IMR-90 (cell line): Measurements from ENCODE around the gene PPP1R9B. TPM values are rescaled to one million over a fixed set of nuclear protein-coding genes. Genes with fewer than 3 reads are reported as not detected.

ENCODE experiments used
- ATAC-seq: fragments of 200-7000 bp; cut with Tn5 transposase; 2 replicates; pipeline ENCODE4 v1.9.1; 2020; ENCODE audit warnings: low read depth, mild to moderate bottlenecking, moderate library complexity
- BruUV-seq: library from RNA; stranded (reverse); fragments of 400-500 nt; replicated peaks from 2 replicates; lab custom pipeline; 2021; lab: Mats Ljungman, UMichigan
- CTCF ChIA-PET: fragments of 300-600 bp; formaldehyde crosslinking; extraction: SDS; loops from one replicate; lab custom pipeline; 2021; ENCODE audit warnings: antibody characterized with exemption; lab: Yijun Ruan, JAX
- POLR2A ChIA-PET: fragments of 300-600 bp; sonication (Branson Sonifier 250); formaldehyde crosslinking; loops from one replicate; lab custom pipeline; 2022; ENCODE audit warnings: antibody characterized with exemption; ENCODE audit not compliant: unreplicated experiment; lab: Charles Lee
- DNase-seq: peaks from one replicate; pipeline ENCODE4 v3.0.0; 2013
- H2AFZ ChIP-seq: replicated peaks from 2 replicates; pipeline ENCODE3; 2013; ENCODE audit warnings: low read length, mild to moderate bottlenecking; ENCODE audit not compliant: poor library complexity
- H2AK5ac ChIP-seq: 2 replicates; pipeline ENCODE4 v1.6.1; 2013; ENCODE audit warnings: low read depth, low read length, inconsistent platforms
- H2AK9ac ChIP-seq: replicated peaks from 2 replicates; pipeline ENCODE3; 2013; ENCODE audit warnings: mild to moderate bottlenecking, low read depth, low read length, moderate library complexity; ENCODE audit not compliant: poor library complexity
- H2BK120ac ChIP-seq: 2 replicates; pipeline ENCODE4 v1.6.1; 2013; ENCODE audit warnings: low read depth, low read length, inconsistent platforms
- H2BK15ac ChIP-seq: 3 replicates; pipeline ENCODE4 v1.6.1; 2013; ENCODE audit warnings: low read depth, low read length, inconsistent platforms
- H2BK20ac ChIP-seq: 2 replicates; pipeline ENCODE4 v1.6.1; 2013; ENCODE audit warnings: low read depth, mild to moderate bottlenecking, inconsistent platforms, low read length, moderate library complexity
- H2BK5ac ChIP-seq: 2 replicates; pipeline ENCODE4 v1.6.1; 2013; ENCODE audit warnings: mild to moderate bottlenecking, low read depth, low read length, inconsistent platforms; ENCODE audit not compliant: poor library complexity, severe bottlenecking
- H3K14ac ChIP-seq: replicated peaks from 2 replicates; pipeline ENCODE4 v1.6.1; 2013; ENCODE audit warnings: low read depth, low read length, inconsistent platforms
- H3K18ac ChIP-seq: 2 replicates; pipeline ENCODE4 v1.6.1; 2013; ENCODE audit warnings: low read depth, low read length, control low read depth
- H3K23ac ChIP-seq: 2 replicates; pipeline ENCODE4 v1.6.1; 2013; ENCODE audit warnings: low read depth, low read length, inconsistent platforms
- H3K27ac ChIP-seq: 2 replicates; pipeline ENCODE4 v1.5.1; 2013; ENCODE audit warnings: mild to moderate bottlenecking, control low read depth, low read length; ENCODE audit not compliant: insufficient read depth
- H3K27me3 ChIP-seq: 2 replicates; pipeline ENCODE4 v1.6.1; 2013; ENCODE audit warnings: low read length; ENCODE audit not compliant: control insufficient read depth, insufficient read depth
- H3K36me3 ChIP-seq: 2 replicates; pipeline ENCODE4 v1.6.1; 2013; ENCODE audit warnings: low read length, mixed read lengths; ENCODE audit not compliant: control insufficient read depth, insufficient read depth
- H3K4ac ChIP-seq: 2 replicates; pipeline ENCODE4 v1.6.1; 2013; ENCODE audit warnings: low read depth, low read length, inconsistent platforms
- H3K4me1 ChIP-seq: 2 replicates; pipeline ENCODE4 v1.6.1; 2013; ENCODE audit warnings: low read length, mixed read lengths; ENCODE audit not compliant: control insufficient read depth, insufficient read depth
- H3K4me2 ChIP-seq: 2 replicates; pipeline ENCODE4 v1.6.1; 2013; ENCODE audit warnings: low read depth, mild to moderate bottlenecking, control low read depth, low read length, moderate library complexity
- H3K4me3 ChIP-seq: 2 replicates; pipeline ENCODE4 v1.5.1; 2013; ENCODE audit warnings: low read depth, mild to moderate bottlenecking, control low read depth, low read length, moderate library complexity; ENCODE audit not compliant: insufficient read depth
- H3K56ac ChIP-seq: 2 replicates; pipeline ENCODE4 v1.6.1; 2013; ENCODE audit warnings: low read length, inconsistent platforms; ENCODE audit not compliant: insufficient read depth; ENCODE audit errors: extremely low read depth
- H3K79me1 ChIP-seq, 2 experiments: 2 replicates each; pipeline ENCODE4 v1.6.1; 2013; ENCODE audit warnings: low read length in 2 of 2, inconsistent platforms in 1 of 2, low read depth in 1 of 2
- H3K9ac ChIP-seq: 2 replicates; pipeline ENCODE4 v1.6.1; 2013; ENCODE audit warnings: low read depth, low read length, control low read depth
- H3K9me1 ChIP-seq: 2 replicates; pipeline ENCODE4 v1.6.1; 2013; ENCODE audit warnings: low read length, inconsistent platforms; ENCODE audit not compliant: insufficient read depth
- H3K9me3 ChIP-seq: 2 replicates; pipeline ENCODE4 v1.6.1; 2013; ENCODE audit warnings: low read length; ENCODE audit not compliant: control insufficient read depth, insufficient read depth
- H4K20me1 ChIP-seq: 2 replicates; pipeline ENCODE4 v1.6.1; 2013; ENCODE audit warnings: low read length, inconsistent platforms; ENCODE audit not compliant: insufficient read depth
- H4K5ac ChIP-seq: 2 replicates; pipeline ENCODE4 v1.6.1; 2013; ENCODE audit warnings: mild to moderate bottlenecking, low read depth, low read length, control low read depth
- H4K8ac ChIP-seq, 2 experiments: 2 replicates each; pipeline ENCODE4 v1.6.1; 2013; ENCODE audit warnings: low read depth in 2 of 2, low read length in 2 of 2, control low read depth in 1 of 2, inconsistent platforms in 1 of 2
- H4K91ac ChIP-seq: 2 replicates; pipeline ENCODE4 v1.6.1; 2013; ENCODE audit warnings: low read depth, low read length, inconsistent platforms; ENCODE audit not compliant: insufficient read depth
- CTCF ChIP-seq: conservative IDR thresholded peaks from 2 replicates; pipeline ENCODE4 v1.5.1; 2012; ENCODE audit warnings: mild to moderate bottlenecking, low read depth, low read length, improper control_type of control experiment
- FOS ChIP-seq: fragments of 150-350 bp; IDR thresholded peaks from 2 replicates; pipeline ENCODE4 v1.6.1; 2016; ENCODE audit warnings: low read depth, low read length
- WGBS, 2 experiments: methylation state at CpG; one replicate each; pipeline versions ENCODE4 v1.1.5 to v1.1.7; 2013; ENCODE audit warnings: missing lambda C conversion rate in 2 of 2; ENCODE audit not compliant: insufficient read length in 1 of 2; ENCODE audit errors: extremely low coverage in 2 of 2; 5-methylcytosine and 5-hydroxymethylcytosine counted together
- dilution Hi-C: fragments of 300-500 bp; cut with HindIII; formaldehyde crosslinking; loops from one replicate; pipeline ENCODE4 v1.14.3; 2018; ENCODE audit warnings: low sequenced_read_pairs; ENCODE audit not compliant: unreplicated experiment
- in situ Hi-C: fragments of 300-500 bp; cut with MboI; formaldehyde crosslinking; loops from 3 replicates; pipeline ENCODE4 v1.14.3; 2019; ENCODE audit warnings: low sequenced_read_pairs, inconsistent platforms, mixed read lengths
- intact Hi-C: fragments of 100-400 bp; cut with micrococcal nuclease; formaldehyde crosslinking; loops from 2 replicates; pipeline ENCODE4 v1.10.0; 2022
- polyA plus RNA-seq, 3 experiments: library from polyadenylated mRNA; depleted of rRNA; stranded (reverse); fragments of >200 nt; gene quantifications; 2 replicates each; pipeline ENCODE4 v1.2.3, GENCODE V29; 2012; ENCODE audit warnings: low replicate concordance in 1 of 3
- total RNA-seq: library from RNA; depleted of rRNA; stranded (reverse); fragments of >200 nt; gene quantifications from 2 replicates; pipeline ENCODE4 v1.2.3, GENCODE V29; 2012

PPP1R9B gene
- total and polyA plus RNA-seq, 2 of the 4 experiments (the other 2 are of a cell fraction): 23.0 to 28.0 TPM

DNA sequence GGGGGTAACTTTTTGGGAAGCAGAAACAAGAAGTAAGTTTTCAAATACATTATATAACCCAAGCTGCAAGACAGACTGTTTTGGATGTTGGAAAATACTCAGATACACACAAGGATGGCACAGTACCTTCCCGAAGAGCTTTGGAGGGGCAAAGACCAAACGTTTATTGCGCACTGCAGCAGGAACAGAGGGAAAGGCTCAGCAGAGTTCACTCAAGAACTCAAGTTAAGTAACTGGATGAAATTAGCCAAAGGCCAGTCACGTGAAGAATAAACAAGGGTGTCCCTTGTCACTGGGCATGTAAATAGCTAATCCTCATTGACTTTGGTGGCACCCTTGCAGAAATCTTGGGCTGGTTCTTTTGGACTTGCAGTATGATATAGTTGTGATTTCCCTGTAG lies 52.6 kb downstream of the PPP1R9B start:
- POLR2A ChIA-PET: no interaction called here
- Histone ChIP-seq H4K20me1 (peaks cover 7% of the 10 kb centered on the region), H3K4ac (no peak overlapping the region), H3K9me3 (no peaks in the 10 kb centered on the region), H3K18ac (no peak overlapping the region), H4K5ac (no peak overlapping the region), H3K4me2 (no peak overlapping the region), H2BK20ac (no peak overlapping the region), H3K14ac (no peak overlapping the region), H2BK15ac (no peak overlapping the region), H3K9me1 (0 out of 2 replicates have a peak, but pooled peaks cover 6% of the 10 kb centered on the region), H2AFZ (no peak overlapping the region), H3K4me3 (no peak overlapping the region), H3K36me3 (peaks cover 13% of the 10 kb centered on the region), H3K27me3 (no peaks in the 10 kb centered on the region), H3K9ac (no peak overlapping the region), H4K8ac (no peak overlapping the region), H3K56ac (no peak overlapping the region), H4K91ac (no peak overlapping the region), H3K27ac (no peak overlapping the region), H2BK5ac (no peak overlapping the region), H2AK5ac (no peak overlapping the region), H3K23ac (no peak overlapping the region), H2AK9ac (no peak overlapping the region), H3K79me1 (peaks cover 6 to 16% of the 10 kb centered on the region in 2 experiments; a peak in 3 of 4 replicates), H3K4me1 (peaks cover 23% of the 10 kb centered on the region), H2BK120ac (no peak overlapping the region)
- intact Hi-C loops (no loop called here), in situ Hi-C loops (no loop called here), dilution Hi-C loops (no loop called here)
- BruUV-seq: no TSS peak
- no peak for ATAC-seq
- CTCF ChIA-PET: no interaction called here
- 83% methylated on average over 1 of the region's 4 CpGs; no CpG with 5 or more reads in 1 of the 2 experiments for WGBS, 2 experiments
- no peak for DNase-seq
- TF ChIP-seq CTCF (no peak), FOS (no peak)
